Loucy (cell line): Measurements from ENCODE around the gene CGB3.

Source experiments
- CTCF ChIP-seq: fragments of 200-600 bp; sonication (generic); conservative IDR thresholded peaks from 2 replicates; pipeline ENCODE4 v1.5.1; 2014; ENCODE audit warnings: mild to moderate bottlenecking, antibody characterized with exemption, low read length
- EZH2phosphoT487 ChIP-seq: fragments of 200-600 bp; IDR thresholded peaks from 2 replicates; pipeline ENCODE4 v1.6.1; 2018; ENCODE audit warnings: antibody characterized with exemption, mild to moderate bottlenecking, moderate library complexity, borderline replicate concordance

GRCh38 chr19:49061000-49061399, 36.9 kb upstream of the CGB3 start:
- no peak for TF ChIP-seq CTCF
- TF ChIP-seq EZH2phosphoT487: no peak
